Measurements from ENCODE around the gene MYOM3.

DNA sequence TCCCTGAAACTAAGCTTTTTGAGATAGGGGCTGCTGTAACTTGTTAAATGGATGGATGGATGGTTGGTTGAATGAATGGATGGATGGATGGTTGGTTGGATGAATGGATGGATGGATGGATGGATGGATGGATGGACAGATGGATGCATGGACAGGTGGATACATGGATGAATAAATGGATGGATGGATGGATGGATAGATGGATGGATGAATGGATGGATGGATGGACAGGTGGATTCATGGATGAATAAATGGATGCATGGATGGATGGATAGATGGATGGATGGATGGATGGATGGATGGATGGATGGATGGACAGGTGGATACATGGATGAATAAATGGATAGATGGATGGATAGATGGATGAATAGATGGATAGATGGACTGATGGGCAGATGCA lies 26.9 kb downstream of the MYOM3 start:
- TF ChIP-seq ZNF274 (IDR thresholded peaks at IDR 0.05; ENCODE audit: low read depth, low read length) (no peak), YY1 (IDR thresholded peaks at IDR 0.05; ENCODE audit: insufficient read depth, insufficient read length) (no peak), SUZ12 (IDR thresholded peaks at IDR 0.05; ENCODE audit: extremely low read depth, insufficient read depth, insufficient read length) (no peak)
